ENCODE data around the gene RALA. TPM values are rescaled to one million over a fixed set of nuclear protein-coding genes. Genes with fewer than 3 reads are reported as not detected.

RALA gene
- total and polyA plus RNA-seq, 10 of the 15 experiments (the other 5 are each of a cell fraction or from before 2014, with no cell fraction given), result 7.5 to 53.3 (median 23.1) TPM

DNA sequence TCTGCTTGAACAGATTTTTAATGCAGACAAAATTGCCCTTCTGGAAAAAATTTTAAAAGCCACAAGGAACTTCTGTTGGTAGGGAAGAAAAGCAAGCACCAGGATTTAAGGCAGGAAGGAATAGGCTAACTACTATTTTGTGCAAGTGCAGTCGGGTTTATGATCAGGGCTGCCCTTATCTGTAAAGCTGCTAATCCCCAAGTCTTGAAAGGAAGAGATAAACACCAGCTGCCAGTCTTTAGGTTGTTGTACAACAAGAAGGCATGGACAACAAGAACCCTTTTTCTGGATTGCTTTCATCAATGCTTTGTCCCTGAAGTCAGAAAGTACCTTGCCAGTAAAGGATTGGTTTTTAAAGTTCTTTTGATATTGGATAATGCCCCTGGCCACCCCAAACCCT is 40.7 kb downstream of the RALA start:
- ChIA-PET SMC1A (ENCODE audit: uncharacterized antibody, unreplicated experiment) (interaction anchor here (0.6 to 1.5 kb wide), 4 partner anchors 20 to 42 kb away, joined by 3 to 5 read pairs (median 4); no protein-coding TSS in a partner anchor), CTCF (interaction anchor here (0.7 kb wide), 1 partner anchor 41 kb away, joined by 4 read pairs; no protein-coding TSS in a partner anchor), POLR2A (interaction anchor here (0.7 kb wide), 1 partner anchor 365 kb away, joined by 3 read pairs; no protein-coding TSS in a partner anchor), RAD21 (ENCODE audit: unreplicated experiment) (interaction anchor here (1.0 to 1.1 kb wide), 2 partner anchors 16 to 84 kb away, joined by 3 read pairs; no protein-coding TSS in a partner anchor)
- 88% methylated on average over 1 of the region's 1 CpG for WGBS (ENCODE audit: insufficient coverage, insufficient replicate concordance, low lambda C conversion rate, missing lambda C conversion rate)
- TF ChIP-seq MXI1 (IDR thresholded peaks at IDR 0.05; ENCODE audit: low read depth, low read length) (no peak), STAT3 (IDR thresholded peaks at IDR 0.05; ENCODE audit: low read depth, low read length) (no peak), EGR1 (IDR thresholded peaks at IDR 0.05; ENCODE audit: borderline replicate concordance in 1 of 2, low read depth in 2 of 2, low read length in 2 of 2) (no peak), NR2F1 (conservative IDR thresholded peaks at IDR 0.05) (no peak), RBBP5 (conservative IDR thresholded peaks at IDR 0.05) (no peak), MEF2A (IDR thresholded peaks at IDR 0.05; ENCODE audit: insufficient read depth, low read depth, low read length) (no peak)
- TF ChIP-seq, protein P1, sequence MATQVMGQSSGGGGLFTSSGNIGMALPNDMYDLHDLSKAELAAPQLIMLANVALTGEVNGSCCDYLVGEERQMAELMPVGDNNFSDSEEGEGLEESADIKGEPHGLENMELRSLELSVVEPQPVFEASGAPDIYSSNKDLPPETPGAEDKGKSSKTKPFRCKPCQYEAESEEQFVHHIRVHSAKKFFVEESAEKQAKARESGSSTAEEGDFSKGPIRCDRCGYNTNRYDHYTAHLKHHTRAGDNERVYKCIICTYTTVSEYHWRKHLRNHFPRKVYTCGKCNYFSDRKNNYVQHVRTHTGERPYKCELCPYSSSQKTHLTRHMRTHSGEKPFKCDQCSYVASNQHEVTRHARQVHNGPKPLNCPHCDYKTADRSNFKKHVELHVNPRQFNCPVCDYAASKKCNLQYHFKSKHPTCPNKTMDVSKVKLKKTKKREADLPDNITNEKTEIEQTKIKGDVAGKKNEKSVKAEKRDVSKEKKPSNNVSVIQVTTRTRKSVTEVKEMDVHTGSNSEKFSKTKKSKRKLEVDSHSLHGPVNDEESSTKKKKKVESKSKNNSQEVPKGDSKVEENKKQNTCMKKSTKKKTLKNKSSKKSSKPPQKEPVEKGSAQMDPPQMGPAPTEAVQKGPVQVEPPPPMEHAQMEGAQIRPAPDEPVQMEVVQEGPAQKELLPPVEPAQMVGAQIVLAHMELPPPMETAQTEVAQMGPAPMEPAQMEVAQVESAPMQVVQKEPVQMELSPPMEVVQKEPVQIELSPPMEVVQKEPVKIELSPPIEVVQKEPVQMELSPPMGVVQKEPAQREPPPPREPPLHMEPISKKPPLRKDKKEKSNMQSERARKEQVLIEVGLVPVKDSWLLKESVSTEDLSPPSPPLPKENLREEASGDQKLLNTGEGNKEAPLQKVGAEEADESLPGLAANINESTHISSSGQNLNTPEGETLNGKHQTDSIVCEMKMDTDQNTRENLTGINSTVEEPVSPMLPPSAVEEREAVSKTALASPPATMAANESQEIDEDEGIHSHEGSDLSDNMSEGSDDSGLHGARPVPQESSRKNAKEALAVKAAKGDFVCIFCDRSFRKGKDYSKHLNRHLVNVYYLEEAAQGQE (IDR thresholded peaks at IDR 0.05; ENCODE audit: low read depth, low read length), result no peak
- no TSS peak for BruUV-seq (replicated peaks)
- Histone ChIP-seq H3K36me3 (ENCODE audit: control insufficient read depth in 2 of 2, insufficient read depth in 2 of 2, low read length in 1 of 2) (no peaks in the 10 kb centered on the region; a peak in 1 of 4 replicates), H4K20me1 (ENCODE audit: control insufficient read depth, insufficient read depth) (no peaks in the 10 kb centered on the region), H3K9me3 (replicated peaks; ENCODE audit: control insufficient read depth, insufficient read depth, low read length) (peaks cover 7% of the 10 kb centered on the region), H3K4me3 (no peak overlapping the region), H3K9ac (ENCODE audit: control insufficient read depth, insufficient read depth, low read length) (no peak overlapping the region), H3K27ac (ENCODE audit: control insufficient read depth, insufficient read depth) (no peak overlapping the region), H3K27me3 (replicated peaks in 1 of 2; ENCODE audit: control insufficient read depth in 2 of 2, insufficient read depth in 2 of 2, low read length in 1 of 2) (no peaks in the 10 kb centered on the region), H2AFZ (ENCODE audit: control insufficient read depth, low read depth, low read length) (no peak overlapping the region), H3K4me2 (ENCODE audit: control insufficient read depth, insufficient read depth) (no peak overlapping the region), H3K79me2 (ENCODE audit: control insufficient read depth, insufficient read depth, low read length) (no peaks in the 10 kb centered on the region; the same call in none of the 2 replicates), H3K4me1 (ENCODE audit: control insufficient read depth, insufficient read depth, low read length) (no peaks in the 10 kb centered on the region)
- FAIRE-seq, result no peak
- ATAC-seq, result no peak
- no peak for DNase-seq (ENCODE audit: low read depth, low spot score)
- intact Hi-C loops (cut with micrococcal nuclease; ENCODE audit: unreplicated experiment) (no loop called here), in situ Hi-C loops (cut with MboI) (no loop called here)
